GM11168 (cell line): Measurements from ENCODE around the gene DHX35.

ENCODE experiments used
- in situ Hi-C: fragments of 300-500 bp; cut with MboI; formaldehyde crosslinking; loops from one replicate; pipeline ENCODE4 v1.12.0; 2022; ENCODE audit warnings: low sequenced_read_pairs; ENCODE audit not compliant: unreplicated experiment

The DHX35 gene

DNA sequence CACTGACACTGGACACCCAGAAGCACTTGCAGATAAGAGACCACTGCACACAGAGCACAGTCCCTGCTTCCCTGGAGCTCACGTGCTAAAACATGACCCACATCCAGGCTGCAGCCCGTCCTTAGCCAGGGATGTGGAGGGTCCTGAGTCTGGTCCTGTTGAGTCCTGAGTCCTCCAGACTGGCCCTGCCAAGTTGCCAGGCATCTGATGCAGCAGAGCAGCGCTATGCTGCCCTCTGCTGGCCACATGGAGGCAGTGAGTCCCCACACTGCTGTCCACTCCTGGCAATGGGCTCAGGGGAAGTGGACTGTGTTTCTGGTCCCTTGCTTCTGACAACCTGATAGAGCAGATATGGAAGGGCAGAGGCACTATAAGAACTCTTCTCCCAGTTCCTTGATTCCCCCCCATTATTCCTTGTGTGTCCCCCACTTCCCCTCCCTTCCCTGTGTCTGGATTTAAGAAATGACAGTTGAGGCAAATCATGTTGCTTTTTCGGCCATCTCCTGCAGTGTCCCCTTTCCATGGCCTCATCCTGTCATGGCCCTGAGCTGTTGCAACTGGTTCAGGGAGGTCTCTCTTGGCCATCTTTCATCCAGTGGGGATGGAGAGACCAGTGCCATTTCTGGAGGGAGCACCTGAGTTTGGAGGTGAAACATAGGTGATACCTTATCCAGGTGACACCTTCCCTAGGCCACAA is 86.0 kb downstream of the DHX35 start:
- in situ Hi-C loops, result loop anchor here (10.0 kb wide), 1 partner anchor 133 kb away; no protein-coding TSS in a partner anchor

DNA sequence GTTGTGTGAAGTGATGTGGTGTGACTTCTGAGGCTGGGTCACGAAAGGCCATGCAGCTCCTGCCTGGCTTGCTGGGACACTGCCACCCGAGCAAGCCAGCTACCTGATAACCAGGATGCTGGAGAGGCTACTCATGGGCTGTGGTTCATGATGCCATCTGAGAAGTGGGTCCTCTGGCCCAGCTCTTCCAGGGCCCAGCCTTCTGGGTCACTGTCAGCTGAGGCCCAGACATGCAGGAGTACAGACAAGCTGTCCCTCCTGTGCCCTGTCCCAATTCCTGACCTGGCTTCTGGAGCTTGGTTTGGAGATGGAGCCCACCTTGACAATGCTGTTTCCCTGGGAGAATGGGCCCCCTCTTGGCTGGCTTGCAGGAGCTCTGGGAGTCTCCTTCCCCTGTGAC is 87.0 kb downstream of the DHX35 start:
- in situ Hi-C loops, result loop anchor here (10.0 kb wide), 1 partner anchor 134 kb away; no protein-coding TSS in a partner anchor

DNA sequence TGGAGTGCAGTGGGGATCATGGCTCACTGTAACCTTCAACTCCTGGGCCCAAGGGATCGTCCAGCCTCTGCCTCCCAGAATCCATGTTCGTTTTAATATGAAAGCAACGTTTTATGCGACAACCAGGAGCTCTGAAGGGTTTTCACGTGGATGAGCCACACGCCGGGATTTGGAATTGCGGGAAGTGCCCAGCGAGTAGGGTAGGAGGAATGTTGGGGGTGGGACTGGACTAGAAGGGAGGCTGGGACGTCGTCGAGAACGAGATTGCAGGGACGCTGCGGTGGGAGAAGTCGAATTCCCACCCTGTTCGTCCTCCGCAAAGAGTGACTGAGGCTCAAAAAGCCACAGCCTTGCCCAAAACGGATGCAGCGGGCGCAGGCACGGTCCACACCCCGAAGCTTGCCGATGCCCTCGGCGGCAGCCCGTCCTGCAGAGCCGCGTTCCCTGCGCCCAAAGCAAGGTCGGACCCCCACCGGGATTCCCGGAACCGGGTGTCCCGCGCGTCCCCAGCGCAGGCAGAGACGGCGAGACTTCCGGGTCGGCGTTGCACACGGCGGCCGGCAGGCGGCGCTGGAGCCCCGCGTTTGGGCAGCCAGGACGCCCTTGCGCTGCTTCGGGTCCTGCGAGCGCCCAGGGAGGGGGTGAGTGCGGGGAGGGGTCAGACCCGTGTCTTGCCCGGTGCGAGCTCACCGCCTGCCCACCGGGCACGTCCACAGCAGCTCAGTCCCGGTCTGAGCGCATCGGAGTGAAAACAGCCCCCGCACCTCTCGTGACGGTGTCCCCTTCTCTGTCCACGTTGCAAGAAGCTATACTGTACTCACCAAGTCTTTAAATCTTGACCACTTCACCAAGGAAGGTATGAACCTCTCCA is 87.8 kb downstream of the DHX35 start:
- in situ Hi-C loops, result loop anchor here (10.0 kb wide), 1 partner anchor 135 kb away; no protein-coding TSS in a partner anchor

- in situ Hi-C loops, result no loop called here
These were observed 88.4 kb downstream of the DHX35 start for GRCh38 chr20:39050555-39050902.

DNA sequence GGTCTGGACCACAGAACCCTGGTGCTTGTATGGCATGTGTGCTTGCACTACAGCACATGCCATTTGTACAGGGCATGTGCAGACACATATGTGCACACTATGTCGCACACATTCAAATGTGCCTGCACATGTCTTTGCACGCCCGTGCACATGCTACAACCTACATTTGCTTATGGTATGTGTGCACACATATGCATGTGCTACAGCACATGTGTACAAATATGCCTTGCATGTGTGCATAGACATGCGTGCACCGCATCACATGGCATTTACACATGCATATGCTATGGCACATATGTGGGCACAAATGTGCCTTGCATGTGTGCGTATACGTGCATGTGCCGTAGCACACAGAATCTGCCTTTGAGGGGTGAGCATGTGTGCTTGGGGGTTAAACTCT is 90.5 kb downstream of the DHX35 start:
- in situ Hi-C loops, result no loop called here

DNA sequence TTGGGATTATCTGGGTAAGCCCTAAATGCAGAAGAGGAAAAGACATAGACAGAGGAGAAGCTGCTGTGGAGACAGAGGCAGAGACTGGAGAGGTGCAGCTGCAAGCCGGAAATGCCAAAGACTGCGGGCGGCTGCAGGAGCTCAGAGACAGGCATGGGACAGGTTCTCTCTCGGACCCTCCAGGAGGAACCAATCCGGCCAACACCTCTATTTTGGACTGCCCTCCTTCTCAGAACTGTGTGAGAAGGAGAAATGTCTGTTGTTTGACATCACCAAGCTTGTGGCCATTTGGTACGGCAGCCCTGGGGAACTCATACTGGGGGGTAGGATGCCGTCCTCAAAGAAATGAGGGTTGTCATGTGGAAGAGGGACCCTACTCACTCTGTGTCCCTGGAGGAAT is 95.0 kb downstream of the DHX35 start:
- in situ Hi-C loops, result no loop called here

DNA sequence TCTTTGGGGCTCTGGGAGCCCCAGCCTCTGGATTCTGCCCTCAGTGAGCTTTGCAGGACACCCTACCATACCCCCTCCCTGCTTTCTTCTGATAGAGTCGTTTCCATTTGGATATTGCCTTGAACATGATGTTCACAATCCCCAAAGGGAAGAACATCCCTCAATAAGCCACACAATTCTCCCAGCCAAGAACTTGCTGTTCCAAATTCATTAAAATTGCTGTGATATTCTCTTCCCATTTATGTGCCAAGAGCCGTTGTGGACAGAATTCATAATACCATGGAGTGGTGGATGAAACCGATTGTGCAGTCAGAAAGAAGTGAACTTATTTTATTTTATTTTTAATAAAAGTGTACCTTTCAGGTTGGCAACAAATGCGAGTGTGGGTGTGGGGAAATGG is 95.8 kb downstream of the DHX35 start:
- in situ Hi-C loops, result no loop called here

DNA sequence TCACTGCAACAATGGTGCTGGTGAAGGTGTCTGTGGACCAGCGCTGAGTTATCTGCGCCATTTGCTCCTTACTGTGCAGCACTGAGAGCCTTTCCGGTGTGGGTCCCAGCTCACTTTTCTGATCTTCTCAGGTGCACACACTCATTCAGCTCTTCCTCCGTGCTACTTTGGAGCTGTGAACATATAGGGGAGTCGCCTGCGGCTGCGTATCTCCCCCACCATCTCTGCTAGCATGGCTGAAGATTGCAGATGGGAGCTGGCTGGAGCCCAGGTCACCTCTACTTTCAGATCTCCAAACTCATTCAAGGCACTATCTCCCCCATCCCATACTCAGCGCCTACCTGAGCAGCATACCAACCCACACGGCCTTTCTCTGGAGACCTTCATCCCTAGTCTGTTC is 96.9 kb downstream of the DHX35 start:
- in situ Hi-C loops, result no loop called here

GRCh38 chr20:39066471-39067242 is 104.5 kb downstream of the DHX35 start:
- in situ Hi-C loops, result no loop called here

DNA sequence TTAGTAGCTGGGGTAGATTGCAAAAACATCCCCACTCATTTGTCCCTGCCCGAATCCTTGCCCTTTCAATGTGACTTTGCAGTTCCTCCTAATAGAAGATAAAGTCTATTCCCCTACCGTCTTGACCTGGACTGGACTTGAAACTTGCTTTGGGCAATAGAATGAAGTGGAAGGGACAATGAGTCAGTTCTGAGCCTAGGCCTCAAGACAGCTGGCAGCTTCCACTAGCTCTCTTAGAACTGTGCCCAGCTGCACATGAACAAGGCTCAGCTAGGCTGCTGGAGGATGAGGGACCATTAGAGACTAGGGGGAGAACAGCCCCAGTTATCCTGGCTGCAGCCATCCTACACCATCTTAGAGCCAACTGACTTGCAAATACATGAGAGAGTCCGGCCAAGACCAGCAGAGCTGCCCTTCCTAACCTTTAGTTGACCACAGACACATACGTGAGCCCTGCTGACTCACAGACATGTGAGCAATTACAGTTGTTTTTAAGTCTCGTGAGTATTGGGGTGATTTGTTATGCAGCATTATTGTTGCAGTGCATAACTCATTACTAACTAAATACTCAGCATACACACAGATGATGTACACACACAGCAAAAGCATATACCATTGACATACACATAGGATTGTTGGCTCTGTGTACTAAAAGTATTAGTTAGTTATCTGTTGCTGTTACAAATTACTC is 105.5 kb downstream of the DHX35 start:
- in situ Hi-C loops, result no loop called here

- in situ Hi-C loops, result no loop called here
These were observed 107.8 kb downstream of the DHX35 start for GRCh38 chr20:39069976-39070375.

DNA sequence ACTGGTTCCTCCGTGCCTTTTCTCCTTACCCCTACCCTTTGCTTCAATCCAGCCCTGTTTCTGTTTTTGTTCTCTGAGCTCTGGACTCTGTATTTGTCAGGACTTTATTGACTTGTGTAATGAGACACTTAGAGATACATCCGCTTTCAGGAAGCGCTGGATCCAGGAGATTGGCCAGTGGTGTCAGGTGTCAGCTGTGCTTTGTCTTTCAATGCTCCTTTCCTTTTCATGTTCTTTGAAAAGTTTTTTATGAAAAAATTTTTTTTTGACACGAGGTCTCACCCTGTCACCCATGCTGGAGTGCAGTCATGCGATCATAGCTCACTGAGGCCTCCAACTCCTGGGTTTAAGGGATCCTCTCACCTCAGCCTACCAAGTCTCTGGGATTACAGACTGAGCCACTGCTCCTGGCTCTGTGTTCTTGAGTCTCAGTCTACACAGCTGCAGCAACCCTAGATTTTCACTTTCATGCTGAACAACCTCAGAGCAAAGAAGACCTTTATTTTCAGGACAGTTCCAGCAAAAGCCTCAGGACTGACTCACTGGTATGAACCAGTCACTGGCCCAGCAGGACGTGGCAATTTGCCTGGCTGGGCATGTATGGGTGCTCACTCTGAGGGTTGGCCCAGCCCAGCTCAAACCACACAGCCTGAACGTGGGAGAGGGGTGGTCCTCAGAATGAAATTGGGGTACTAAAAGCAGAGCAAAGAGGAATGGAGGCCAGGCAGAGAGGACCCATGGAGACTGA is 108.5 kb downstream of the DHX35 start:
- in situ Hi-C loops, result no loop called here

DNA sequence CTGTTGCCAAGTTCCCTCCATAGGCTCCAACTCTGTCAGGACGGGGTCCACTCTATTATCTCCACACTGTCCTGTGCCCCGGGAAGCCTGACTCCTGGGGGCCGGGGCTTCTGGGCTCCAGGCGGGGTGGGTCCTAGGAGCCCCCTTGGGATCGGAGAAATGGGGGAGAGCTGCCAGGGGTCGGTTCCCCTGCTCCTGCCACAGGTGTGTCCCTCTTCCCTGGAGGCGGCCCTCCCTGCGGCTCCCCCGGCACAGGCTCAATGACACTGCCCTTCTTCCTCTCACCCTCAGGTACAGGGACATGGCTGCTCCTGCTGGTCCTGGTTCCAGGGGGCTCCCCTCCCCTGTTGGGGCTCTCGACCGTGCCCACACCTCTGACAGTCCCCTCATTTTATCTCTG is 110.0 kb downstream of the DHX35 start:
- in situ Hi-C loops, result no loop called here

- in situ Hi-C loops, result no loop called here
These were observed 110.5 kb downstream of the DHX35 start for GRCh38 chr20:39072653-39073052.

GRCh38 chr20:39075731-39076130 is 113.6 kb downstream of the DHX35 start:
- in situ Hi-C loops, result no loop called here

- in situ Hi-C loops, result no loop called here
These were observed 114.8 kb downstream of the DHX35 start for GRCh38 chr20:39076958-39077357.

DNA sequence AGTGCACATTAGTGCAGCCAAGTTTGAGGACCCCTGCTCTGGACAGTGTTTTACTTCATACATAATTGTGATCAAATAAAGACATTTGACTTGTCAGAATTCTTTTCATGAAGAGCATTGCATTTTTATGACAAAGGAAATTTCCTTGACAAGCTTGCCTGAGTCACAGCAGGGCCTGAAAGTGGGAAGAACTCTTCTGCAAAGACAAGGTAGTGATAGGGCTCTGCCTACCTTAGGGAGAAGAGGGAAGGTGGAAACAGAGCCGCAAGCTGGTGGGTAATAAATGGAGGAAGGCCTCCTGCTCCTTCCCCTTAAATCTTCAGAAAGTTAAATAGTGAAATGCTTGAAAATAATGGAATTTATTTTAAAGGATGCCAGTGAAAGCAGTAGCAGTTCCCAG is 118.2 kb downstream of the DHX35 start:
- in situ Hi-C loops, result no loop called here

GRCh38 chr20:39081255-39081654 is 119.1 kb downstream of the DHX35 start:
- in situ Hi-C loops, result no loop called here

- in situ Hi-C loops, result no loop called here
These were observed 120.7 kb downstream of the DHX35 start for GRCh38 chr20:39082622-39083398.
